HUES48 (cell line): ENCODE measurements around the gene TOX2.

Experiments used
- H3K27ac ChIP-seq: one replicate; pipeline ENCODE4 v1.7.0; 2013; ENCODE audit warnings: low read depth, low read length, inconsistent platforms
- H3K27me3 ChIP-seq: 2 replicates; pipeline ENCODE4 v1.6.1; 2013; ENCODE audit warnings: mild to moderate bottlenecking, low read length; ENCODE audit not compliant: control insufficient read depth, insufficient read depth
- H3K36me3 ChIP-seq: 2 replicates; pipeline ENCODE4 v1.6.1; 2013; ENCODE audit warnings: low read length; ENCODE audit not compliant: control insufficient read depth, insufficient read depth
- H3K4me1 ChIP-seq: 2 replicates; pipeline ENCODE4 v1.6.1; 2013; ENCODE audit warnings: mild to moderate bottlenecking, low read length; ENCODE audit not compliant: control insufficient read depth, insufficient read depth
- H3K4me3 ChIP-seq: 2 replicates; pipeline ENCODE4 v1.5.1; 2013; ENCODE audit warnings: mild to moderate bottlenecking, low read depth, low read length
- H3K9ac ChIP-seq: 2 replicates; pipeline ENCODE4 v1.6.1; 2013; ENCODE audit warnings: mild to moderate bottlenecking, low read depth, low read length, moderate library complexity
- H3K9me3 ChIP-seq: 2 replicates; pipeline ENCODE4 v1.6.1; 2013; ENCODE audit warnings: low read length; ENCODE audit not compliant: control insufficient read depth, insufficient read depth

TOX2 gene

DNA sequence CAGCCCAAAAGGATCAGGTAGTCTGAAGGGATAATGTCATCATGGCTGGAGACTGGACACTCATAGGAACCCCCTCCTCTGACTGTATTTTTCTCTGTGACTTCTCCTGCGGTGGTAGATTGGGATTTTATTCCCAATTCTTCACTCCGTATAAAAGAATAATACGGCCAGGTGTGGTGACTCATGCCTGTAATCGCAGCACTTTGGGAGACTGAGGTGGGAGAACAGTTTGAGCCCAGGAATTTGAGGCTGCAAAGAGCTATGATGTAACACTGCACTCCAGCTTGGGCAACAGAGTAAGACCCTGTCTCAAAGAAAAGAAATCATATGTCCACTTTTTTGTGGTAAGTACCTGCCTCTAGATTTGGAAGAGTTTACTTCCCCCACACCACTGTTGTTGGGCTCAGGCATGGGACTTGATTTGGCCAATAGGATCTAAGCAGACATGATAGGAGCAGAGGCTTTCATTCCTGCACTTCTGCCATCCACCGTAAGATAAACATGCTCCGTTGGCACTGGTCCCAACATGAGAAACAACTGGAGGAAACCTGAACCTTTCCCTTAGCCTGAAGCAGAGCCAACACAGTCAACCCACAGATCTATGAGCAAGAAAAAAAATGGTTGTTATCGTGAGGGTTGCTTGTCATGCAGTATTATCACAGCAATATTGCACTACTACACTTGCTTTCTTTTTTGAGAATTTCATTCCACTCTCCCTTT, 190.3 kb downstream of the TOX2 start:
- Histone ChIP-seq H3K9ac (no peak overlapping the region), H3K4me3 (no peak overlapping the region), H3K4me1 (no peaks in the 10 kb centered on the region), H3K36me3 (no peaks in the 10 kb centered on the region), H3K27me3 (no peaks in the 10 kb centered on the region; the same call in 1 of the 2 replicates), H3K27ac (no peak overlapping the region), H3K9me3 (peaks cover 7% of the 10 kb centered on the region; the same call in 1 of the 2 replicates)

GRCh38 chr20:44106615-44107014, 192.0 kb downstream of the TOX2 start:
- peaks cover 7% of the 10 kb centered on the region; the same call in 1 of the 2 replicates for H3K9me3 ChIP-seq
- H3K4me3 ChIP-seq = no peak overlapping the region
- H3K36me3 ChIP-seq = no peaks in the 10 kb centered on the region
- no peak overlapping the region for H3K27ac ChIP-seq
- H3K27me3 ChIP-seq = no peaks in the 10 kb centered on the region; the same call in 1 of the 2 replicates
- no peak overlapping the region for H3K9ac ChIP-seq
- H3K4me1 ChIP-seq = no peaks in the 10 kb centered on the region

GRCh38 chr20:44109951-44110361, 195.3 kb downstream of the TOX2 start:
- H3K4me1 ChIP-seq = no peaks in the 10 kb centered on the region
- H3K36me3 ChIP-seq = no peaks in the 10 kb centered on the region
- no peak overlapping the region for H3K27ac ChIP-seq
- H3K27me3 ChIP-seq = no peaks in the 10 kb centered on the region; the same call in 1 of the 2 replicates
- H3K4me3 ChIP-seq = no peak overlapping the region
- no peak overlapping the region for H3K9ac ChIP-seq
- peaks cover 7% of the 10 kb centered on the region; the same call in 1 of the 2 replicates for H3K9me3 ChIP-seq

DNA sequence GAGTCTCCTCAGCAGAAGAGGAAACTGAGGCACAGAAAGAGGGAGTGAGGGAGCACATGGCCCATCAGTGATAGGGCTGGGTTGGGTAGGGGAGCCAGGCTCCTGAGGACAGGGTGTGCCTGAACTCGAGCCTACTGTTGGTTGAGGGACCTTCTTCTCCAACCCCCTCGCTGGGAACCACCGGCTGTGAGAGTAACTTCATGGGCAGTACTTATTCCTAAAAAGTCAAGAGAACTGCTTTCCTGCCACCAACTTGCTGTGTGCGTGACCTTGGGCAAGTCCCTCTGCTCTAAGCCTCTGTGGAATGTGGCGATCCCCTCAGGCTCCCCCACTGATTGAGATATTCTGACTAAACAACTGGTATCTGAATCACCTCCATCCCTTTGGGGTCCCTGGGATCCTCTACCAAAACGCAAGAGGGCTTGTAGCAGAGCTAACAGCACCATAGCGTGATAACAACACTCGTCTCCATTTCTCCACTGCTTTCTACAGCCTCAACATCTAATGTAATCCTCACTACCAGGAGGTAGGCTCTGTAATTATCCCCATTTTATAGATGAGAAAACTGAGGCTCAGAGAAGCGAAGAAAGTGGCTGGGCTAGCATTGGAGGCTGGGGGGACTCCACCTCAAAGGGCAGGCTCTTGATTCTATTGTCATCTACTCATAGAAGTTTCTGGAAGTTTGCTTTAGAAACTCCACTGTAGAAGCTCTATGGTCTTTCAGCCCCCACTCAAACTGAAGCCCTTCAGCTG, 196.3 kb downstream of the TOX2 start:
- Histone ChIP-seq H3K27ac (no peak overlapping the region), H3K4me3 (no peak overlapping the region), H3K9ac (no peak overlapping the region), H3K9me3 (peaks cover 7% of the 10 kb centered on the region; the same call in 1 of the 2 replicates), H3K36me3 (no peaks in the 10 kb centered on the region), H3K4me1 (no peaks in the 10 kb centered on the region), H3K27me3 (no peaks in the 10 kb centered on the region; the same call in 1 of the 2 replicates)

DNA sequence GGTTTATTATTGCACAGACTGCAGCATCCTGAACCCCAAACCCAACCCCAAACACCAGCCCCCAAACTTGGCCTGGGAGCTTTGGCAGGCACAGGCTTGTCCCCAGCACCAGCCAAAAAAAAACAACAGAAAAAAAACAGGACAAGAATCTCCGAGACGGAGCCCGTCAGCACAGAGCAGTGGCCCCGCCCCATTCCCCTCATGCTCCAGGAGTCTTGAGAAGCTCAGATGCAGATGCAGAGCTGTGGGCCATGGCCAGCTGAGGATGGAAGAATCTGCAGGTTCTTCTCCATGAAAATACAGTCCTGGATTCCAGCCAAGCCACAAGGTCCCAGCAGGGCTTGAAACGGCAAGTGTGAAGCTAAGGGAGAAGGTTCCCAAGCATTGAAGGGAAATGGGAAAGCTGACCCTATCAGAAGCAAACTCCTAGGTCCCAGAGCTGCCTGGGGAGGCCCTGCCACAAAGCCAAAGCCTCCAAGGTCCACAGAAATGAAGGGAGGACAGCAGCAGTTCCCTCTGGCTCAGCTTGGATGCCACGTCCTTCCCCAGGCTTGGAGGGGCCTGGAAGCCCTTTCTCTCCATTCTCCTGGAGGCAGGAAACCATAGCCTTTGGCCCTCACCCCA, 197.2 kb downstream of the TOX2 start:
- Histone ChIP-seq H3K9ac (no peak overlapping the region), H3K36me3 (no peaks in the 10 kb centered on the region), H3K27ac (no peak overlapping the region), H3K27me3 (no peaks in the 10 kb centered on the region; the same call in 1 of the 2 replicates), H3K4me3 (no peak overlapping the region), H3K4me1 (no peaks in the 10 kb centered on the region), H3K9me3 (peaks cover 7% of the 10 kb centered on the region; the same call in 1 of the 2 replicates)

DNA sequence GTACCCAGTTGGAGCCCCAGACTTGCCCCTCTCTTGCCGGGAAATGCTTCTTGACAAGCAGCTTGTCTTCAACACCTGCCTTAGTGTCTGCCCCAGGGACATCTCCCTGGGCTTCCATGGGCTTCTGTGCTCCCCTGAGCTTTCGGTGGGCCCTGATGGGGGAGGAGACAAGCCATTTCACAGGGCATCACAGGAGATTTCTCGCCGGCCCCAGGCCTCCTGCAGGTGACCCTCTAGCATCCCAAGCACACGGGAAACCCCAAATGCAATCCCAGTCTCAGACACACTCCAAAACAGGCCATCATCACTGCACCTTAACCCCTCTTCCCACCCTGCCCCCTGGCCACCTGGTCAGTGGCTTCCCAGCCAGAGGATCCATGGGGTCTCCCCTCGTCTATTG, 197.8 kb downstream of the TOX2 start:
- H3K27me3 ChIP-seq = no peaks in the 10 kb centered on the region; the same call in 1 of the 2 replicates
- H3K9ac ChIP-seq = no peak overlapping the region

GRCh38 chr20:44112889-44113617, 198.4 kb downstream of the TOX2 start:
- H3K27ac ChIP-seq = no peak overlapping the region
- H3K4me1 ChIP-seq = no peaks in the 10 kb centered on the region
- no peak overlapping the region for H3K9ac ChIP-seq
- H3K27me3 ChIP-seq = no peaks in the 10 kb centered on the region; the same call in 1 of the 2 replicates
- no peak overlapping the region for H3K4me3 ChIP-seq
- peaks cover 3% of the 10 kb centered on the region; the same call in 1 of the 2 replicates for H3K9me3 ChIP-seq
- no peaks in the 10 kb centered on the region for H3K36me3 ChIP-seq

More for the DNA sequence above, 197.8 kb downstream of the TOX2 start:
- Histone ChIP-seq H3K27ac (no peak overlapping the region), H3K9me3 (peaks cover 7% of the 10 kb centered on the region; the same call in 1 of the 2 replicates), H3K36me3 (no peaks in the 10 kb centered on the region), H3K4me3 (no peak overlapping the region), H3K4me1 (no peaks in the 10 kb centered on the region)

DNA sequence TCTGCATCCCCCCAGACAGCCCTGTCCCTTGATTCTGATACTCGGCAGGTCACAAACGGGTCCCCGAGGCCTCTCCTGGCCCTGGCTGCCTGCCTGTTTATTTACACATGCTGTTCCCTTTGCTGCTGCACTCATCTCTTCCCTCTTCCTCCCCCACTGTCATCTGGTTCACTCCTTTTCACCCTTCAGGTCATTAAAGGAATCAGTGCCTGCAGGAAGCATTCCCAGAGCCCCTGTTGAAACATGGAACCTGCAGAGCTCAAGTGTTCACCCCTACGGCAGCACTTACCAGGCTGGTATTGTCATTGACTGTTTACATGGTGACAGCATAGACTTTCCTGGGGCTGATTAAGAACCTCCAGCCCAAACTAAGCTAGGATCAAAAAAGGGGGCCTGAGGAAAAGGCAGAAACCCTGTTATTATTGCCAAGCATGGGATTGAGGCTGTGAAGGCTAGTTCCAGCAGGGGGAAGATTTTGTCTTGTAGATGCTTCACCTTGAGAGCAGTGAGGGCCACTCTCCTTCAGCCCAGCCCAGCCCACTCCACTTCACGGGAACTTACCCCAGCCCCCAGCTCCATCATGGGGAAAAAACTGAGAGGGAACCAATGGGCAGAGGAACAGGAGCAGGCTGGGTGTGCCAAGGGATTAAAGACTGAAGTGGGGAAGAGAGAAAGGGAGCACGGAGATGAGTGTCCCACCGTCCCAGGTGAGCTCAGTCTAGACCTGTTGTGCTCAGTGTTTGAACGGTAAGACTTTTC, 199.1 kb downstream of the TOX2 start:
- Histone ChIP-seq H3K27ac (no peak overlapping the region), H3K9ac (no peak overlapping the region), H3K27me3 (no peaks in the 10 kb centered on the region; the same call in 1 of the 2 replicates), H3K9me3 (no peaks in the 10 kb centered on the region), H3K4me3 (no peak overlapping the region), H3K4me1 (no peaks in the 10 kb centered on the region), H3K36me3 (no peaks in the 10 kb centered on the region)

DNA sequence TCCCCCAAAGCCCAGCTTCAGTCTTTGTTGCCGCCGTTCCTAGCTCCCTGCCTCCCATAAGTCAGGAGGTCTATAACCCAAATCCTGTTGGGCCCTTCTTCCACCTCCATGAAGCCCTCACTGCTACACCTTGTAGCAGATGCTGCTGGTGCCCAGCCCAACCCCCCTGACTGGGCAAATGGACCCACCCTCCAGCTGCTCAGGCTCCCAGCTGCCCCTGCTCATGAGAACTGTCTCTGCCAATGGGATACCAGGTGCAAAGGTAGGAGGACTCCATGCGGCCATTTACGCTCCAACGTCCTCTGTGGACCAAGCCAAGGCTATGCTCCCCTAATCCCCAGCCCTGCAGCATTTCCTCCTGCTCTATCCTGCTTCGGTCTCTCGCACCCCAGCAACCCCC, 200.5 kb downstream of the TOX2 start:
- no peaks in the 10 kb centered on the region for H3K9me3 ChIP-seq
- H3K27me3 ChIP-seq = no peaks in the 10 kb centered on the region
- H3K27ac ChIP-seq = no peak overlapping the region
- no peak overlapping the region for H3K9ac ChIP-seq
- H3K4me3 ChIP-seq = no peak overlapping the region
- no peaks in the 10 kb centered on the region for H3K4me1 ChIP-seq
- no peaks in the 10 kb centered on the region for H3K36me3 ChIP-seq
